Raji (cell line): ENCODE measurements around the gene KRCC1.

Source experiments
- POLR2A ChIP-seq: IDR thresholded peaks from 2 replicates; pipeline ENCODE4 v1.6.1; 2011; ENCODE audit warnings: low read depth, low read length, control low read depth; ENCODE audit not compliant: insufficient read depth

KRCC1 gene

DNA sequence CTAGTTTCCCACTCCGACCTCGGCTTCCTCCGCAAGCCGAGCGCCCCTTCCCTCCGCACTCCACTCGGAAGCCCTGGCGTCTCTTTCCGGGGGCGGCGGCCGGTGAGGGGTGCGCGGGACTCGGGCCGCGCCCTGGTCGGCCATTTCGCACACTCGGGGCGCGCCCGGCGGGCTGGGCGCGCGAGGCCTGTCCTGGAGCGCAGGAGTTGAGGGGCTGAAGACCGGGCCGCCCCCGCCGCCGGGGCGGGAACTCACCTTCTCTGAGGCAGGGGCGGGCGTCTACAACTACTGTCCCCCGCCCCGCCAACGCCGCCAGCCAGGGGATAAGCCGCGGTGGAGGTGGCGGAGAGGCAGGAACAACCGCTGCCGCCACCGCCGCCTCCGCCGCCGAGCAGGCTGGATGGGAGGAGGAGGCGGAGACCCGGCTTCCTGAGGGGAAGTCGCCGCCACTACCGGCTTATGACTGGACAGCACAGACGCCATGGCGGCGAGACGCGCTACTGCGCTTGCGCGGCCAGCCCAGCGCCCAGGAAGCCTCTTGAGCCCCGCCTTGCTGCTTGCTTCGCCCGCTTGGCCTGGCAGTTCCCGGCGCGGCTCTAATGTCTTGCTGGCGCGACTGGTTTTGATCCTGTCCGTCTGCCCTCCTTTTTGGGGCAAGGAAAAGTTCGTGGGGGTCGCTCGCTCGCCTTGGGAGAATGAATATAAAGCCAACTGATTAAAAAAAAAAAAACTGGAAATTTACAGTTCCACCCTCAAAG lies at the start of gene KRCC1:
TSS of gene KRCC1 (minus strand) at position 413 of the 758 bp plus-strand sequence. CDS start 27,220 bp downstream, outside the sequence.
- TF ChIP-seq POLR2A: peak; percentile 87

GRCh38 chr2:88100489-88100858 lies 44.9 kb upstream of the KRCC1 start:
- TF ChIP-seq POLR2A: no peak

- TF ChIP-seq POLR2A: no peak
Measured at GRCh38 chr2:88099798-88100488, 44.4 kb upstream of the KRCC1 start.

- no peak for TF ChIP-seq POLR2A
Measured at GRCh38 chr2:88098558-88098900, 42.9 kb upstream of the KRCC1 start.

DNA sequence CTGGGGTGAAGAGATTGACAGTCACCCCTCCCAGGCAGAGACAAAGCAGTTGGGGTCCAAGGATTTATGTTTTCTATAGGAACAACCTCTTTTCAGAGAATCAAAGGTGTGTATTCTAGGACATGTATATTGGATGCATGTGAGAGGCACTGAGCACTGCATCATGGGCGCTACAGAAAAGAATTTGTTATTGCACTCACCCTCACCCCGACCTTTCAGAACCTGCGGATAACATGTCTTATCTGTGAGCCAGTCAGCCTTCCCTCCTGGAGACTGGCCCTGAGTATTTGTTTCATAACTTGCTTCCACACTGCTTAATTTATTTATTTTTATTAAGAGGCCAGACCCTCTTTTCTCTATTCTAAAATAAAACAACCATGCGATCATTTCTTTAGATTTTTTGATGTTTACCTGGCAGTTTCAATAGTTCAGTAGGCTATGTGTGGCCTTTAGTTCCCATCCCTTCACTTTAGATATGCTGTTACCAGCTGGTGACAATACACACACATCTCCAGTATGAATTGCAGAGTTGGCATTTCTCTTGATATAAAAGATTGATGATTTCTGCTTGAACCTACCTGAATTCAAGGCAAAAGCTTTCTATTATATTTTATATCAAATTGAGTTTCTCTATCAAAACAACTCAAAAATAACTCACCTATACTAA lies 42.4 kb upstream of the KRCC1 start:
- TF ChIP-seq POLR2A: no peak

DNA sequence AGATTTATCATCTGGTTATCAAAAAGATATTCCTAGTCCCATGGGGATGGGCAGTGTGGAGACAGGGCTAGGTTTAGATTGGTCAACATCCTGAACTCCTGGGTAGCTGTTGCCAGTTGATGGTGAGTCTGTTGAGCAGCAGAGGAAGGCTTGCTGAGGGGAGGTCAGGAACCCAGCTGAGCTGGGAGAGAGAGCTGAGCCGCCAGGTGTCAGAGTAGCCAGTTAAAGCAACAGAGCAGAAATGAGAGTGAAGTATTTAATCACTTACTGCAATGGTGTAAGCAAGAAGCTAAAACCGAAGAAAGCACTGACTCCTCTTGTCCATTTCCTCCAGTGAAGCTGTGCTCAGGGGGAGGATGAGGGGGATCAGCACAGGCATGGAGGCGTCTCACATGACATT lies 41.6 kb upstream of the KRCC1 start:
- no peak for TF ChIP-seq POLR2A

DNA sequence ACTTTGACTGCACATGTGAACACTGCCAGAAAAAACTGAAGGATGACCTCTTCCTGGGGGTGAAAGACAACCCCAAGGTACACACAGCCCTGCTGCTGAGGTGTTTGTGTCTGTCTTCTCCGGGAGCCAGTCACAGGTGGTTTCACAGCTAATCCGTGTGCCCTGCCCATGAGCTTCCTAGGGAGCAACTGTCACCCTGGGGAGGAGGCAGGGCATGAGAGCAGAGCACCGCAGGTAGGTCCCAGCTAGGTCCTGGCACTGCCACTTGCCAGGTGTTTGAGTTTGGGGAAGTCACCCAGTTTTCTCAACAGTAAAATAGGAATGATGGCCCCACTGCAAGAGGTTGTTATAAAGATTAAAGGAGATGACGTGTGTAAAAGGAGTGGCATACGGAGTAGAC lies 41.1 kb upstream of the KRCC1 start:
- TF ChIP-seq POLR2A: no peak

GRCh38 chr2:88095022-88095421 lies 39.4 kb upstream of the KRCC1 start:
- TF ChIP-seq POLR2A: no peak

DNA sequence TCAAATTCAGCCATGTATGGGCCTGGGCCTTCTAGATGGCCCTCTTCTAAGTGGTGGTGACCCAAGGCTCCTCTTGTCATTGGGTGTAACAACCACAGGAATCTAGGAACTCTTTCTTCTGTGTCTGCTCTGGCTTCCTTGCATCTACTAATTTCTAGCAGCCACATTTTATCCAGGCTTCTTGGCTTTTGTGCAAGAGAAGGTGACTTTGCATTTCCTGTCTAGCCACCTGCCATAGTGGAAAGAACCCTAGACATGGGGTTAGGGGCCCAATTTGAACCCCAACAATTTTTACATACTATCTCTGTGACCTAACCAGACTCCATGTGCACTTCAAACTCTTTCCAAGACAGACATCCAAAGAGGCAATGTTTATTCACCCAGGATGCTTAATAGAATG lies 37.2 kb upstream of the KRCC1 start:
- no peak for TF ChIP-seq POLR2A

DNA sequence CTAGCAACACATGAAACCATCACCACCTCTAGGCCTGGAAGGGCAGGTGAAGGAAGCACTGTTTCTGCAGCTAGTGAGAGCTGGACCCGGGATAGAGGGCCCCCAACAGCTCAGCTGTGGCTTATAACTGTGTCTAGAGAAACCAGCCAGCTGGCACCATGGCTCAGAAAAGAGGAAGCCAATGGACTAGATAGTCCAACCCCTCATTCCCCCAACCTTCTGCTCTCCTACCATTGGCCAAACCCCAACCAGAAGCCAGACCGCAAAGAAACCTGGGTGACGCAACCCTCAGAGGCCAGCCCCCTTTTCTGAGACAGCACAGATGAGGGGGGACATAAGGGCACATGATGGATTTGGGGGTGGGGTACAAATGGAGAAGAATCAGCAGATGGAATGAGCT lies 36.4 kb upstream of the KRCC1 start:
- TF ChIP-seq POLR2A: no peak

GRCh38 chr2:88090446-88091283 lies 35.1 kb upstream of the KRCC1 start:
- no peak for TF ChIP-seq POLR2A

DNA sequence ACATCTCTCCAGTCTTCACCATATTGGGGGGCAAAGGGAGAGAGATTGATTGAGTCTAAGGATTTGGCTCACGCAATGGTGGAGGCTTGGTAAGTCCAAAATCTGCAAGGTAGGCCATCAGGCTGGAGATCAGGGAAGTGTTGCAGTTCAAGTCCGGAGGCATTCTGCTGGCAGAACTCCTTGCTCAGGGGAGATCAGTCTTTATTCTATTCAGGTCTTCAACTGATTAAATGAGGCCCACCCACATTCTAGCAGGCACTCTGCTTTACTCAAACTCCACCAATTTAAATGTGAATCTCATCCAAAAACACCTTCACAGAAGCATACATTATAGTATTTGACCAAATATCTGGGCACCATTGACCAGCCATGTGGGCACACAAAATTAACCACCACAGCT lies 33.4 kb upstream of the KRCC1 start:
- TF ChIP-seq POLR2A: no peak

DNA sequence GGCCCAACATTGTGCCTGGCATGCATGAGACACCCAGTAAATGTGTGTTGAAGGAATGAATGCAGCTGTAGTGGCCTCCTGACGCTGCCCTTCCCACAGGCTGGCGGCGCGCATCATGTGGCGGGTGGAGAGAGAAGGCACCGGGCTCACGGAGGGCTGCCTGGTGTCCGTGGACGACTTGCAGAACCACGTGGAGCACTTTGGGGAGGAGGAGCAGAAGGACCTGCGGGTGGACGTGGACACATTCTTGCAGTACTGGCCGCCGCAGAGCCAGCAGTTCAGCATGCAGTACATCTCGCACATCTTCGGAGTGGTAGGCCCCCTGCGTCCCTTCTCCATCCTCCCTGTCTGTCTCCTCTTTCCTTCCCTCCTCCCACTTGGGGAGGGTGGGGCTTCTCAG lies 32.2 kb upstream of the KRCC1 start:
- TF ChIP-seq POLR2A: no peak

DNA sequence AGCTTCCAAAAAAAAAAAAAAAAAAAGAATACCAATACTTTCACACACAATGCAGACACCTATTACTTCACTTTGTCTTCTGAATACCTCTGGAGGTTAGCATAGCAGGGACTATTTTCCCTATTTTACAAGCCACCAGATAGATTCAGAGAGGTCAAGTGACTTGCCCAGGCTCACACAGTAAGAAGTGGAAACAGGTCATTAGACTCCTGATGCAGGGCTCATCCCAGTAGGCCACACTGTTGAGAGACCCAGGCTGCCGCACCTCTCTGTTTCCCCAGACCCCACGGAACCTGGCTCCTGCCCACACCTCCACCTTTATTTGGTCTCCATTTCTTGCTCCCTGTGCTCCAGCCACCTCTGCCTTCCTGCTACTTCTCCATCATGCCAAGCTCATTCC lies 31.5 kb upstream of the KRCC1 start:
- no peak for TF ChIP-seq POLR2A

- TF ChIP-seq POLR2A: no peak
Measured at GRCh38 chr2:88086401-88086800, 30.8 kb upstream of the KRCC1 start.
